GM10266 (cell line): Measurements from ENCODE around the gene DUSP10.

ENCODE experiments used
- DNase-seq: peaks from one replicate; pipeline ENCODE4 v3.0.0; 2012; ENCODE audit errors: extremely low spot score
- TF ChIP-seq, protein P1 (sequence below): IDR thresholded peaks from 2 replicates; pipeline ENCODE4 v1.5.1; 2012; ENCODE audit warnings: mild to moderate bottlenecking, low read depth; ENCODE audit not compliant: control insufficient read depth, insufficient read depth; ENCODE audit errors: missing control alignments

DUSP10 gene

DNA sequence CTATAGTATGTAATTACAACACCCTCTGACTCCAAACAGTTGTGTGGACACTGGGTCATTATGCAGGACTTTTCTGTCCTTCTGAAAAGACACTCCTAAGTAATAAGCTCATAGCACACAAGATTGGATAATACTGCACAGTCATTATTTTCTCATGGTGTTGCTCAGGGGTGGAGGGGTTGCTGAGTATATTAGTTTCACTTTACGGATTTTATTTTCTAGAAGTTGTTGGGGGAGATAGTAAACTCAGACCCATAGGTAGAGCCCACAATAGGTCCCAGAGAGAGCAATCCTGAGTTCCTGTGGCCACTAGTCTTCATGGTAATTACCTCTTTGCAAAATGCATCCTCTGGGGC is 53.4 kb downstream of the DUSP10 start:
- DNase-seq, result no peak
- TF ChIP-seq, protein P1, sequence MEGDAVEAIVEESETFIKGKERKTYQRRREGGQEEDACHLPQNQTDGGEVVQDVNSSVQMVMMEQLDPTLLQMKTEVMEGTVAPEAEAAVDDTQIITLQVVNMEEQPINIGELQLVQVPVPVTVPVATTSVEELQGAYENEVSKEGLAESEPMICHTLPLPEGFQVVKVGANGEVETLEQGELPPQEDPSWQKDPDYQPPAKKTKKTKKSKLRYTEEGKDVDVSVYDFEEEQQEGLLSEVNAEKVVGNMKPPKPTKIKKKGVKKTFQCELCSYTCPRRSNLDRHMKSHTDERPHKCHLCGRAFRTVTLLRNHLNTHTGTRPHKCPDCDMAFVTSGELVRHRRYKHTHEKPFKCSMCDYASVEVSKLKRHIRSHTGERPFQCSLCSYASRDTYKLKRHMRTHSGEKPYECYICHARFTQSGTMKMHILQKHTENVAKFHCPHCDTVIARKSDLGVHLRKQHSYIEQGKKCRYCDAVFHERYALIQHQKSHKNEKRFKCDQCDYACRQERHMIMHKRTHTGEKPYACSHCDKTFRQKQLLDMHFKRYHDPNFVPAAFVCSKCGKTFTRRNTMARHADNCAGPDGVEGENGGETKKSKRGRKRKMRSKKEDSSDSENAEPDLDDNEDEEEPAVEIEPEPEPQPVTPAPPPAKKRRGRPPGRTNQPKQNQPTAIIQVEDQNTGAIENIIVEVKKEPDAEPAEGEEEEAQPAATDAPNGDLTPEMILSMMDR, result no peak

DNA sequence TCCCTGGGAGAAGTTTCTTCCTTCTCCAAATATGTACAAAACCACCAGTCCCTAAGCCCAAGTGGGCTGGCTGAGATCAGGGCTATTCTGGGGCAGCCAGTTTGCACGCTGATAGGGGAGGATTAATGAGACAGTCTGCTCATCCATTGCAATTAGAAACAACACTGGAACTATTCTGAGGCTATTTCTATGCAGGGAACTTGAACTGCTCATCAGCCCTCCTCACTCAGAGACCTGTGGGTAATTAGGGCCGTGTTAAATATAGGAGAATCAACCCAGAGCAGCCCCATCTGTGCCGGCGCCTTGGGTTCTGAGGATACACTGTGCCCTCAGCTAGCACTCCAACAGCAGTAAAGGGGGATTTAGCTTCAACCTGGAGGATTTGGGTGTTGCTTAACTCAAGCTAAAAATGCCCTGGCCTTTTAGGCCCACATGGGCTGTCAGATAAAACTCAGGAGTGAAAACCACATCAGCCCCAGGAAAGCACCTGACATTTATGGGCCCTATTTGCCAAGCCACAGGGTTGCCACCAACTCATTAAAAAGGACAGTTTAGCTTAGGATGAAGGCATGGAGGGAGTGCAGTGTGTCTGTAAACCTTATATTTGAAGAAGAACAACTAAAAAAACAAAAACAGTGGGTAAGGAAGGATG is 53.9 kb downstream of the DUSP10 start:
- TF ChIP-seq, protein P1, result no peak
- DNase-seq, result no peak

DNA sequence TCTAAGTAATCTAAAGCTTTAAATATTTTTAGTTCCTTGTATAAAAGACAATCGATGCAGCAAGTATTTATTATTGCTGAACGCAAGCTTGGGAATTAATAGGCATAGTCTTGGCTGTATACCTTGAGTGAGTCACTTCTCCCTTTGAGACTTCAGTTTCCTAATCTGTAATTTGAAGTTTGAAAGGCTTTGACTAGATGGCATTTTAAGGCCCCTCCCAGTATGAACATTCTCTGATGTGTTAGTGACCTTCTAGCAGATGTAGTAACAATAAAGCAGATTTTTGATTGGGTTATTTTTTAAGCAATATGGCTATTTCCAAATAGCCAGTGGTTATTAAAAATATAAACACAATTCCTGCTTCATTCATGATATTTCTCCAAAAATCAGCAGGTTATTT is 58.2 kb downstream of the DUSP10 start:
- no peak for DNase-seq
- TF ChIP-seq, protein P1, result no peak

DNA sequence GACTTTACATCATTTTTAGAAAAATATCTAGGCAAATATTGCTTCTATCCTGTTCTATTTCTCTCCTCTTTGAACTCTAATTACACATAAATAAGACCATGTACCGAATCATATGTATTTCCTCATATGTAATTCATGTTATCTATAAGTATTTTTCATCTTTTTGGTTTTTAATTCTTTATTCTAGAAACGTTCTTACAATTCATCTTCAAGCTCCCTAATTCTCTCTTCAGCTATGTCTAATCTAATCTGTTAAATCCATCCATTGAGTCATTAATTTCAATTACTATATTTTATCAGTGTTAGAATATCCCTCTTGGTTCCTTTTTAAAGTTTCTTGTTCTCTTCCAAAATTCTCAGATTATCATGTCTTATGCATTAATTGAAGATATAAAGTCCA is 61.8 kb downstream of the DUSP10 start:
- TF ChIP-seq, protein P1, result no peak
- DNase-seq, result no peak

DNA sequence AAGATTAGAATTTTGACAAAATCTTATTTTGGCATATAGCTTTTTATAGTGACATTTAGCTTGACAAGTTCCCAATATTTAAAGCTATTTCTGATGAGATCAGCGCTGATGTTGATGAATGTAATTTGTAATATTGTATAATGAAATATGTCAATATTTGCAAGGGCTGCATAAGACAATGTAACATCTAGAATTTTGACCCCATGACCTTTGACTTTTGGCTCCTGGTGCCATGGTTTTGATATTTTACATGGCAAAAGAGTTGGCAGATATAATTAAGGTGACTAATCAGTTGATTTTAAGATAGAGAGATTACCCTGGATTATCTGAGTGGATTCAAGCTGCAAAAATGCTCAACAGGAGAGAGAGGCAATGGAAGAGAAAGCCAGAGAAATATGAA is 63.9 kb downstream of the DUSP10 start:
- no peak for DNase-seq
- TF ChIP-seq, protein P1, result no peak

DNA sequence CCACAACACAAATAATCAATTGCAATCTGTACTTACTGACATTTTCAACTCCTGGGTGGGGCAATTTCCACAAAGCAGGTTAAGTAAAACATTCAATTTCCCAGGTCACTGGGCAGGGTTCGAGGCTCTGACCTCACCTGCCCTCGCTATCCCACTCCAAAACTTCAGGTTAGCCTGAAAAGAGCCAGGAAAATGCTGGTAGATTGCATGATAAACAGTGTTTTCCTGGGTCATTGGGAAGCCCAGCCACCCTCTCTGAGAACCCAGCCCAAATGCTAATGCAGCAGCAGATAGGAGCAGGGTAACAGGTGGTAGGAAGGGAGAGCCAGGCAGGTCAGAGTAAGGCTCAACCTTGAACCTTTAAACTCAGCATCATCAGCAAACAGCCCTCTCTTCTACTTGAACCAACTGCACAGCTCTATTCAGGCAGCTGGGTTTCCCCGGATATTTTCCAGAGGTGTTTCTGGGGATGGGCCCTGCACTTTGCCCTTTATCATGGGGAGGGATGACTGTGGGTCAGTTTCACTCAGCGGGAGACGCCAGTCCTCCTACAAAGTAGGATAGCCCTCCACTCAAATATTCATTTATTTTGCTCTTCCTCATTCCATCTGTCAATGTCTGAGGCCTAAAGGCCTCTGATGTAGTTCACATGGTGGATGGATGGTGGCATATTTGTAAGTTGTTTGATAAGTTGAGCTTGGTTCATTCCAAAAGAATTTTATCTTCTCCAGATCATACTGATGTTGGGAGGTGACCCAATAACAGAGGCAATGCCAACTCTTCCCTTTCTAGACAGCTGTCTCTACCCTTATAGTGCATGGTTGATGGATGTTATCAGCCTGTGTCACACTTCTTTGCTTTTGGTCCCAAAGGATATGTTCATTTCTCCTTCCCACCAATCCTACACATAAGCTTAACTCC is 65.7 kb downstream of the DUSP10 start:
- no peak for DNase-seq
- TF ChIP-seq, protein P1, result no peak

DNA sequence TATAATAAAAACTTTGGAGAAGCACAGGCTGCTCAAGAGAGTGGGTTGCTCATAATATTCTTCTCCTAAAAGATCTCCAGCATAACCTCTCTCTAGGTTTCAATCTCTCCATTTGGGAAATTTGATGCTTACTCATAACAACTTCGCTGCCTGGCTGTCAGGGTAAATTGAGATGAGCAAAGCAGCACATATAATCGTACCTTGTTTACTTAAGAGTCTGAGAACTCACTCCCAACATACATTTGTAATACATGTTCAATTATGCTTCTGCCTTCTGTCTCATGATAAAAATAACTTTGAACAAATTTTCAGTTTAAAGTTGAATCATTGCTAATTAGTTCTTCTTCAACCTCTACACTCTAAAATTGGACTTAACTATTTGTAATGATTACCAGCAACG is 68.9 kb downstream of the DUSP10 start:
- TF ChIP-seq, protein P1, result no peak
- no peak for DNase-seq
